GM18858 (cell line): ENCODE results near the gene TOP3B.

Source experiments
- ATAC-seq: cut with Tn5 transposase; IDR thresholded peaks from one replicate; pipeline ENCODE4 v1.9.1; 2021; ENCODE audit not compliant: unreplicated experiment

The TOP3B gene

GRCh38 chr22:21981874-21982273 is 713 bp downstream of the TOP3B start:
- ATAC-seq, result no peak

GRCh38 chr22:21980547-21980946 is 2.0 kb downstream of the TOP3B start:
- ATAC-seq, result no peak

- ATAC-seq, result no peak
Observed at GRCh38 chr22:21978564-21979386, 3.8 kb downstream of the TOP3B start.

- ATAC-seq, result no peak
Observed at GRCh38 chr22:21977814-21978213, 4.8 kb downstream of the TOP3B start.

GRCh38 chr22:21975854-21976345 is 6.7 kb downstream of the TOP3B start:
- ATAC-seq, result no peak

GRCh38 chr22:21975273-21975672 is 7.3 kb downstream of the TOP3B start:
- ATAC-seq, result no peak

GRCh38 chr22:21974058-21974649 is 8.4 kb downstream of the TOP3B start:
- ATAC-seq, result no peak

- ATAC-seq, result no peak
Observed at GRCh38 chr22:21972806-21973205, 9.8 kb downstream of the TOP3B start.

GRCh38 chr22:21972293-21972779 is 10.3 kb downstream of the TOP3B start:
- ATAC-seq, result no peak

GRCh38 chr22:21971858-21972275 is 10.7 kb downstream of the TOP3B start:
- no peak for ATAC-seq

GRCh38 chr22:21970800-21971617 is 11.6 kb downstream of the TOP3B start:
- no peak for ATAC-seq

- ATAC-seq, result no peak
Observed at GRCh38 chr22:21970037-21970799, 12.4 kb downstream of the TOP3B start.

- ATAC-seq, result no peak
Observed at GRCh38 chr22:21968452-21969129, 14.0 kb downstream of the TOP3B start.

- ATAC-seq, result no peak
Observed at GRCh38 chr22:21967693-21968271, 14.8 kb downstream of the TOP3B start.

GRCh38 chr22:21966643-21967516 is 15.7 kb downstream of the TOP3B start:
- no peak for ATAC-seq

- ATAC-seq, result no peak
Observed at GRCh38 chr22:21965762-21966288, 16.8 kb downstream of the TOP3B start.

- no peak for ATAC-seq
Observed at GRCh38 chr22:21964918-21965484, 17.6 kb downstream of the TOP3B start.

- no peak for ATAC-seq
Observed at GRCh38 chr22:21964234-21964633, 18.4 kb downstream of the TOP3B start.
